ENCODE data around the gene HLA-C.

DNA sequence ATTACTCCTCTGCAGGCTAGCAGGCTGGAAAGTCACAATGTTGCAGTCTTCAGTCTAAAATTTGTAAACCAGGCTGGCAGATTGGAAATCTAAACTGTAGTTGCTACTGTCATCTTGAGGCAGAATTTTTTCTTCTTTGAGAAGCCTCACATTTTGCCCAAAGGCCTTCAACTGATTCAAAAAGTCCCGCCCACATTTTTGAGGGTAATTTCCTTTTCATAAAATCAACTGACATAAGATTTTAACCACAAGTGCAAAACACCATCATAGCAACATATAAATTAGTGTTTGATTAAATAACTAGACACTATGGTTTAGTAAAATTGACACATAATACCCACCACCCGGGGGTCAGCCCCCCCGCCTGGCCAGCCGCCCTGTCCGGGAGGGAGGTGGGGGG is 28.4 kb downstream of the HLA-C start:
- TF ChIP-seq, protein P1, sequence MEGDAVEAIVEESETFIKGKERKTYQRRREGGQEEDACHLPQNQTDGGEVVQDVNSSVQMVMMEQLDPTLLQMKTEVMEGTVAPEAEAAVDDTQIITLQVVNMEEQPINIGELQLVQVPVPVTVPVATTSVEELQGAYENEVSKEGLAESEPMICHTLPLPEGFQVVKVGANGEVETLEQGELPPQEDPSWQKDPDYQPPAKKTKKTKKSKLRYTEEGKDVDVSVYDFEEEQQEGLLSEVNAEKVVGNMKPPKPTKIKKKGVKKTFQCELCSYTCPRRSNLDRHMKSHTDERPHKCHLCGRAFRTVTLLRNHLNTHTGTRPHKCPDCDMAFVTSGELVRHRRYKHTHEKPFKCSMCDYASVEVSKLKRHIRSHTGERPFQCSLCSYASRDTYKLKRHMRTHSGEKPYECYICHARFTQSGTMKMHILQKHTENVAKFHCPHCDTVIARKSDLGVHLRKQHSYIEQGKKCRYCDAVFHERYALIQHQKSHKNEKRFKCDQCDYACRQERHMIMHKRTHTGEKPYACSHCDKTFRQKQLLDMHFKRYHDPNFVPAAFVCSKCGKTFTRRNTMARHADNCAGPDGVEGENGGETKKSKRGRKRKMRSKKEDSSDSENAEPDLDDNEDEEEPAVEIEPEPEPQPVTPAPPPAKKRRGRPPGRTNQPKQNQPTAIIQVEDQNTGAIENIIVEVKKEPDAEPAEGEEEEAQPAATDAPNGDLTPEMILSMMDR (IDR thresholded peaks at IDR 0.05): no peak
- TF ChIP-seq POLR2AphosphoS5 (IDR thresholded peaks at IDR 0.05): no peak
- TF ChIP-seq POLR2A (IDR thresholded peaks at IDR 0.05): no peak
- no peak for TF ChIP-seq EP300 (IDR thresholded peaks at IDR 0.05)

All from sigmoid colon (tissue), 4 donors.